ENCODE measurements around the gene MACROD2.

The MACROD2 gene

DNA sequence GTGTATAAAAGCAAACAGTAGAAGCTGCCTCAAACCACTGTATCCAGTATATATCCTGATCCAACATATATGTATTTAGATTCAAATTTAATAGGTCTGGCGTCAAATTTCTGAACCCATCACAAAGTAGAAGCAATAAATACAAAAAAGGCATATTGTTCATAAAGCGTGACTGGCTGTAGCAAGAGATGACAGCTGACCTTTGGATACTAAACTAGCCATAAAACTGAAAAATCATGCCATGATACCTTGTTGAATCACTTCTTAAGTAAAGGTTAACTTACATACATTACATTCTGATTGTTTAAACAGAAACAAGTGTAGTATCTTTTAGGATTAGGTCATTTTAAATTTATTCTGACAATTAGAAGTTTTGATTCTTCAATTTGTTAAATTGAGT lies 714.1 kb downstream of the MACROD2 start:
- no peaks in the 10 kb centered on the region for H3F3A ChIP-seq (ENCODE audit: insufficient read depth)

DNA sequence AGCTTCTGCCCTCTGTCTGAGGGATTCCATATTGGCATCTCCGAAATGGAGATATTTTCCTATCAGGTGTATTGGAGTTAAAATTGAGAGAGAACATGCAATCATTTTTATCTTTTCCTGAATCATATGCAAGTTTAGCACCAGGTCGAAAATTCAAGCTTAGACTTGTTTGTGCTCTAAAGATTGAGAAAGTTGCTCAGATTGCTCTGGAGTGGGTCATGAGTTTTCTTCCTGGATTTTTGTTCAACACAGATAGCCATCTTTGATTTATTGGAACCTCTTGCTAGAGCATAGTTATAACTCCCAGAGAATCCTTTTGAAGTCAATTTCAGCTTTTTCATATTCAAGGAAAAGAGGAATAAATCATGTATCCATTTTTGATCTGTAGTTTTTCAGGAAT lies 715.6 kb downstream of the MACROD2 start:
- H2AFZ ChIP-seq (ENCODE audit: low read depth, low read length, severe bottlenecking) = no peak overlapping the region
- H3K27ac ChIP-seq (ENCODE audit: low read depth, low read length) = no peak overlapping the region
- TF ChIP-seq CTCF (IDR thresholded peaks at IDR 0.05; ENCODE audit: insufficient read depth, low read length, poor library complexity, severe bottlenecking) (no peak), EZH2phosphoT487 (conservative IDR thresholded peaks at IDR 0.05; ENCODE audit: low read length) (no peak)

More for the DNA sequence above, 714.1 kb downstream of the MACROD2 start:
- H4K20me1 ChIP-seq (ENCODE audit: low read depth, low read length) = no peaks in the 10 kb centered on the region
- TF ChIP-seq EZH2phosphoT487 (conservative IDR thresholded peaks at IDR 0.05; ENCODE audit: low read length) (no peak), CTCF (IDR thresholded peaks at IDR 0.05; ENCODE audit: insufficient read depth, low read length, poor library complexity, severe bottlenecking) (no peak)
- H3K36me3 ChIP-seq (ENCODE audit: low read length) = no peaks in the 10 kb centered on the region
- H3K27me3 ChIP-seq (ENCODE audit: low read length) = no peaks in the 10 kb centered on the region
- H2AFZ ChIP-seq (ENCODE audit: low read depth, low read length, severe bottlenecking) = no peak overlapping the region
- no peak overlapping the region for H3K4me3 ChIP-seq (ENCODE audit: insufficient read depth, low read length, poor library complexity, severe bottlenecking)
- no peaks in the 10 kb centered on the region for H3K79me2 ChIP-seq (ENCODE audit: insufficient read depth, low read length)
- H3K9me2 ChIP-seq (replicated peaks; ENCODE audit: insufficient read depth, low read length) = no peaks in the 10 kb centered on the region
- H3K27ac ChIP-seq (ENCODE audit: low read depth, low read length) = no peak overlapping the region
- no peak overlapping the region for H3K9ac ChIP-seq (ENCODE audit: low read length)
- no peak overlapping the region for H3K4me2 ChIP-seq (ENCODE audit: low read depth, low read length, poor library complexity, severe bottlenecking)
- H3K9me3 ChIP-seq (ENCODE audit: insufficient read depth, low read length) = no peaks in the 10 kb centered on the region

GRCh38 chr20:14711652-14712051 lies 716.3 kb downstream of the MACROD2 start:
- H3K36me3 ChIP-seq (ENCODE audit: low read length) = no peaks in the 10 kb centered on the region
- H3K27me3 ChIP-seq (ENCODE audit: low read length) = no peaks in the 10 kb centered on the region
- no peaks in the 10 kb centered on the region for H4K20me1 ChIP-seq (ENCODE audit: low read depth, low read length)
- no peak overlapping the region for H2AFZ ChIP-seq (ENCODE audit: low read depth, low read length, severe bottlenecking)
- no peak for TF ChIP-seq EZH2phosphoT487 (conservative IDR thresholded peaks at IDR 0.05; ENCODE audit: low read length)
- no peak overlapping the region for H3K9ac ChIP-seq (ENCODE audit: low read length)
- H3K9me2 ChIP-seq (replicated peaks; ENCODE audit: insufficient read depth, low read length) = no peaks in the 10 kb centered on the region
- no peaks in the 10 kb centered on the region for H3K9me3 ChIP-seq (ENCODE audit: insufficient read depth, low read length)
- no peak overlapping the region for H3K27ac ChIP-seq (ENCODE audit: low read depth, low read length)
- no peak overlapping the region for H3K4me3 ChIP-seq (ENCODE audit: insufficient read depth, low read length, poor library complexity, severe bottlenecking)
- H3K4me2 ChIP-seq (ENCODE audit: low read depth, low read length, poor library complexity, severe bottlenecking) = no peak overlapping the region
- no peaks in the 10 kb centered on the region for H3K79me2 ChIP-seq (ENCODE audit: insufficient read depth, low read length)
- H3F3A ChIP-seq (ENCODE audit: insufficient read depth) = no peaks in the 10 kb centered on the region

More for the DNA sequence above, 715.6 kb downstream of the MACROD2 start:
- no peaks in the 10 kb centered on the region for H3K36me3 ChIP-seq (ENCODE audit: low read length)
- no peaks in the 10 kb centered on the region for H3K79me2 ChIP-seq (ENCODE audit: insufficient read depth, low read length)
- H3K9me3 ChIP-seq (ENCODE audit: insufficient read depth, low read length) = no peaks in the 10 kb centered on the region
- H4K20me1 ChIP-seq (ENCODE audit: low read depth, low read length) = no peaks in the 10 kb centered on the region
- no peaks in the 10 kb centered on the region for H3K27me3 ChIP-seq (ENCODE audit: low read length)
- no peak overlapping the region for H3K4me3 ChIP-seq (ENCODE audit: insufficient read depth, low read length, poor library complexity, severe bottlenecking)
- no peaks in the 10 kb centered on the region for H3K9me2 ChIP-seq (replicated peaks; ENCODE audit: insufficient read depth, low read length)
- H3F3A ChIP-seq (ENCODE audit: insufficient read depth) = no peaks in the 10 kb centered on the region
- no peak overlapping the region for H3K4me2 ChIP-seq (ENCODE audit: low read depth, low read length, poor library complexity, severe bottlenecking)
- H3K9ac ChIP-seq (ENCODE audit: low read length) = no peak overlapping the region

GRCh38 chr20:14712302-14712739 lies 717.0 kb downstream of the MACROD2 start:
- H3K9ac ChIP-seq (ENCODE audit: low read length) = no peak overlapping the region

More at GRCh38 chr20:14712302-14712739, 717.0 kb downstream of the MACROD2 start:
- Histone ChIP-seq H3K9me2 (replicated peaks; ENCODE audit: insufficient read depth, low read length) (no peaks in the 10 kb centered on the region), H3K4me3 (ENCODE audit: insufficient read depth, low read length, poor library complexity, severe bottlenecking) (no peak overlapping the region), H3K79me2 (ENCODE audit: insufficient read depth, low read length) (no peaks in the 10 kb centered on the region), H3K9me3 (ENCODE audit: insufficient read depth, low read length) (no peaks in the 10 kb centered on the region), H3F3A (ENCODE audit: insufficient read depth) (no peaks in the 10 kb centered on the region), H3K27me3 (ENCODE audit: low read length) (no peaks in the 10 kb centered on the region), H3K4me2 (ENCODE audit: low read depth, low read length, poor library complexity, severe bottlenecking) (no peak overlapping the region), H3K36me3 (ENCODE audit: low read length) (no peaks in the 10 kb centered on the region), H3K27ac (ENCODE audit: low read depth, low read length) (no peak overlapping the region), H4K20me1 (ENCODE audit: low read depth, low read length) (no peaks in the 10 kb centered on the region), H2AFZ (ENCODE audit: low read depth, low read length, severe bottlenecking) (no peak overlapping the region)
- TF ChIP-seq CTCF (IDR thresholded peaks at IDR 0.05; ENCODE audit: insufficient read depth, low read length, poor library complexity, severe bottlenecking) (no peak), EZH2phosphoT487 (conservative IDR thresholded peaks at IDR 0.05; ENCODE audit: low read length) (no peak)
